A549 (cell line): ENCODE data around the gene CNTN4. TPM values are rescaled to one million over a fixed set of nuclear protein-coding genes. Genes with fewer than 3 reads are reported as not detected.

Source experiments
- ATAC-seq, 2 experiments: fragments of 200-7000 bp in 1 of 2; fragments of >200 bp in 1 of 2; cut with Nextera tagmentation in 1 of 2; cut with Tn5 transposase in 1 of 2; 3 replicates each; pipeline versions ENCODE4 v1.8.0 to v1.9.1; 2018 to 2020; ENCODE audit warnings: mild to moderate bottlenecking in 1 of 2, moderate library complexity in 1 of 2
- CTCF ChIA-PET: fragments of 300-600 bp; sonication (Branson Sonifier 250); formaldehyde crosslinking; extraction: SDS; loops from one replicate; lab custom pipeline; 2021; ENCODE audit warnings: antibody characterized with exemption, inconsistent platforms; lab: Yijun Ruan, JAX
- POLR2A ChIA-PET: fragments of 350-600 bp; formaldehyde crosslinking; extraction: SDS; loops from one replicate; lab custom pipeline; 2021; ENCODE audit warnings: antibody characterized with exemption, inconsistent platforms; lab: Yijun Ruan, JAX
- DNase-seq, 2 experiments: peaks; one replicate each; pipeline versions ENCODE4 v3.0.0 to v3.0.0-alpha.2; 2011 to 2016; ENCODE audit warnings: low read depth in 1 of 2, low spot score in 1 of 2
- FAIRE-seq: peaks from 2 replicates; lab custom pipeline; 2011; peaks lifted over from hg19 to GRCh38; lab: Jason Lieb, UNC
- H3K27ac ChIP-seq, 2 experiments: fragments of >200 bp; sonication (Bioruptor Twin); formaldehyde crosslinking; 3 replicates each; pipeline ENCODE4 v1.5.1; 2016 to 2017
- H3K4me1 ChIP-seq: fragments of >200 bp; sonication (Bioruptor Twin); formaldehyde crosslinking; 3 replicates; pipeline ENCODE4 v1.6.1; 2016
- H3K4me2 ChIP-seq: fragments of >200 bp; sonication (Bioruptor Twin); formaldehyde crosslinking; 3 replicates; pipeline ENCODE4 v1.6.1; 2016
- H3K4me3 ChIP-seq: fragments of >200 bp; sonication (Bioruptor Twin); formaldehyde crosslinking; 3 replicates; pipeline ENCODE4 v1.5.1; 2016
- H3K9me3 ChIP-seq: fragments of >200 bp; sonication (Bioruptor Twin); formaldehyde crosslinking; 3 replicates; pipeline ENCODE4 v1.6.1; 2016
- BHLHE40 ChIP-seq: IDR thresholded peaks from 2 replicates; pipeline ENCODE4 v1.6.1; 2012; ENCODE audit warnings: low read depth, low read length, inconsistent platforms
- EHF ChIP-seq: fragments of 250-450 bp; sonication (Bioruptor Pico); IDR thresholded peaks from 2 replicates; pipeline ENCODE4 v1.5.0; 2020; ENCODE audit warnings: mild to moderate bottlenecking
- ELK1 ChIP-seq: fragments of 150-350 bp; IDR thresholded peaks from 2 replicates; pipeline ENCODE4 v1.6.1; 2014; ENCODE audit warnings: low read depth, mild to moderate bottlenecking, low read length
- FOSL2 ChIP-seq, 2 experiments: fragments of 450-650 bp in 1 of 2; fragments of >200 bp in 1 of 2; sonication (Bioruptor Twin) in 1 of 2; formaldehyde crosslinking; IDR thresholded peaks; 2 replicates each; pipeline versions ENCODE4 v1.5.0 to v1.6.1; 2016 to 2020; ENCODE audit warnings: mild to moderate bottlenecking in 1 of 2, moderate library complexity in 1 of 2
- HES2 ChIP-seq: fragments of >200 bp; sonication (Bioruptor Twin); formaldehyde crosslinking; IDR thresholded peaks from 2 replicates; pipeline ENCODE4 v1.6.1; 2016
- HEYL ChIP-seq: fragments of 250-450 bp; sonication (Bioruptor Pico); IDR thresholded peaks from 2 replicates; pipeline ENCODE4 v1.8.0; 2021; ENCODE audit warnings: mild to moderate bottlenecking, moderate library complexity
- HOXB13 ChIP-seq: fragments of 250-450 bp; sonication (Bioruptor Pico); IDR thresholded peaks from 2 replicates; pipeline ENCODE4 v1.5.0; 2020; ENCODE audit warnings: low read depth, mild to moderate bottlenecking, moderate library complexity
- HOXB5 ChIP-seq: fragments of 250-450 bp; sonication (Bioruptor Pico); IDR thresholded peaks from 2 replicates; pipeline ENCODE4 v1.5.0; 2020; ENCODE audit warnings: mild to moderate bottlenecking, moderate library complexity
- MAFK ChIP-seq: fragments of 450-650 bp; IDR thresholded peaks from 2 replicates; pipeline ENCODE4 v1.6.1; 2014; ENCODE audit not compliant: partially characterized antibody
- MYC ChIP-seq: IDR thresholded peaks from 2 replicates; pipeline ENCODE4 v1.6.1; 2012; ENCODE audit warnings: mild to moderate bottlenecking, inconsistent platforms, low read length, improper control_type of control experiment, borderline replicate concordance
- NPAS2 ChIP-seq: fragments of 250-450 bp; sonication (Bioruptor Pico); IDR thresholded peaks from 2 replicates; pipeline ENCODE4 v1.8.0; 2022; ENCODE audit warnings: mild to moderate bottlenecking, moderate library complexity, borderline replicate concordance
- PHF8 ChIP-seq: fragments of 200-600 bp; sonication (generic); IDR thresholded peaks from 2 replicates; pipeline ENCODE4 v1.6.1; 2016; ENCODE audit warnings: low read depth, mild to moderate bottlenecking, antibody characterized with exemption, moderate library complexity, borderline replicate concordance
- POLR2A ChIP-seq: IDR thresholded peaks from 2 replicates; pipeline ENCODE4 v1.6.1; 2012; ENCODE audit warnings: mild to moderate bottlenecking, low read length
- POLR2AphosphoS2 ChIP-seq: conservative IDR thresholded peaks from 2 replicates; pipeline ENCODE4 v1.6.1; 2012; ENCODE audit warnings: low read length, improper control_type of control experiment, inconsistent platforms
- REST ChIP-seq: fragments of 200-600 bp; sonication (generic); IDR thresholded peaks from 2 replicates; pipeline ENCODE4 v1.6.1; 2016; ENCODE audit warnings: antibody characterized with exemption, mild to moderate bottlenecking, moderate library complexity
- RNF2 ChIP-seq: fragments of 200-600 bp; sonication (generic); IDR thresholded peaks from 2 replicates; pipeline ENCODE4 v1.6.1; 2016; ENCODE audit warnings: low read depth, mild to moderate bottlenecking, antibody characterized with exemption, moderate library complexity, borderline replicate concordance
- SMC3 ChIP-seq: fragments of >200 bp; sonication (Bioruptor Twin); formaldehyde crosslinking; IDR thresholded peaks from 3 replicates; pipeline ENCODE4 v1.6.1; 2018; ENCODE audit warnings: inconsistent platforms
- ZC3H11A ChIP-seq: fragments of 450-650 bp; IDR thresholded peaks from 2 replicates; pipeline ENCODE4 v1.6.1; 2014; ENCODE audit warnings: antibody characterized with exemption, mild to moderate bottlenecking
- WGBS: methylation state at CpG from one replicate; pipeline ENCODE4 v1.1.6; 2017; ENCODE audit errors: missing lambda C conversion rate; 5-methylcytosine and 5-hydroxymethylcytosine counted together
- polyA plus RNA-seq, 4 experiments: library from polyadenylated mRNA; depleted of rRNA in 3 of 4; stranded (reverse); fragments of >200 nt; fragmentation: RNase III in 1 of 4; extraction: RNeasy Plus Mini Kit Qiagen cat#74134 plus additional on column Dnase treatment in 1 of 4; gene quantifications; 2 replicates in 3 of 4; 3 replicates in 1 of 4; pipeline ENCODE4 v1.2.3, GENCODE V29; 2011 to 2017
- TF ChIP-seq, protein P1 (sequence below): fragments of 450-650 bp; IDR thresholded peaks from 2 replicates; pipeline ENCODE4 v1.6.1; 2014; ENCODE audit warnings: antibody characterized with exemption
- TF ChIP-seq, protein P2 (sequence below): IDR thresholded peaks from 2 replicates; pipeline ENCODE4 v1.6.1; 2012; ENCODE audit warnings: low read depth, borderline replicate concordance
- TF ChIP-seq, protein P3 (sequence below): fragments of >200 bp; sonication (Bioruptor Twin); formaldehyde crosslinking; IDR thresholded peaks from 3 replicates; pipeline ENCODE4 v1.5.1; 2016

Gene CNTN4
- polyA plus RNA-seq, 2 of the 4 experiments (the other 2 are of a cell fraction): 0.03 TPM; not detected in 1

GRCh38 chr3:3015185-3016089, 916.8 kb downstream of the CNTN4 start (continued):
- TF ChIP-seq, protein P1, sequence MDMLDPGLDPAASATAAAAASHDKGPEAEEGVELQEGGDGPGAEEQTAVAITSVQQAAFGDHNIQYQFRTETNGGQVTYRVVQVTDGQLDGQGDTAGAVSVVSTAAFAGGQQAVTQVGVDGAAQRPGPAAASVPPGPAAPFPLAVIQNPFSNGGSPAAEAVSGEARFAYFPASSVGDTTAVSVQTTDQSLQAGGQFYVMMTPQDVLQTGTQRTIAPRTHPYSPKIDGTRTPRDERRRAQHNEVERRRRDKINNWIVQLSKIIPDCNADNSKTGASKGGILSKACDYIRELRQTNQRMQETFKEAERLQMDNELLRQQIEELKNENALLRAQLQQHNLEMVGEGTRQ: no peak
- TF ChIP-seq HES2 (no peak), REST (peak; percentile 46; the same call in 1 of the 2 replicates), HOXB13 (no peak), HOXB5 (CRISPR knock-in tag) (no peak), PHF8 (no peak), FOSL2 (IDR thresholded peaks at IDR 0.05) (no peak), FOSL2 (CRISPR knock-in tag; IDR thresholded peaks at IDR 0.05) (no peak), SMC3 (peak; percentile 36; the same call in 1 of the 3 replicates), ELK1 (no peak), EHF (CRISPR knock-in tag) (no peak), POLR2A (no peak), HEYL (CRISPR knock-in tag) (no peak), BHLHE40 (no peak), MAFK (peak; percentile 94), ZC3H11A (no peak), POLR2AphosphoS2 (no peak)
- TF ChIP-seq, protein P2, sequence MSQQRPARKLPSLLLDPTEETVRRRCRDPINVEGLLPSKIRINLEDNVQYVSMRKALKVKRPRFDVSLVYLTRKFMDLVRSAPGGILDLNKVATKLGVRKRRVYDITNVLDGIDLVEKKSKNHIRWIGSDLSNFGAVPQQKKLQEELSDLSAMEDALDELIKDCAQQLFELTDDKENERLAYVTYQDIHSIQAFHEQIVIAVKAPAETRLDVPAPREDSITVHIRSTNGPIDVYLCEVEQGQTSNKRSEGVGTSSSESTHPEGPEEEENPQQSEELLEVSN: no peak
- TF ChIP-seq, protein P3, sequence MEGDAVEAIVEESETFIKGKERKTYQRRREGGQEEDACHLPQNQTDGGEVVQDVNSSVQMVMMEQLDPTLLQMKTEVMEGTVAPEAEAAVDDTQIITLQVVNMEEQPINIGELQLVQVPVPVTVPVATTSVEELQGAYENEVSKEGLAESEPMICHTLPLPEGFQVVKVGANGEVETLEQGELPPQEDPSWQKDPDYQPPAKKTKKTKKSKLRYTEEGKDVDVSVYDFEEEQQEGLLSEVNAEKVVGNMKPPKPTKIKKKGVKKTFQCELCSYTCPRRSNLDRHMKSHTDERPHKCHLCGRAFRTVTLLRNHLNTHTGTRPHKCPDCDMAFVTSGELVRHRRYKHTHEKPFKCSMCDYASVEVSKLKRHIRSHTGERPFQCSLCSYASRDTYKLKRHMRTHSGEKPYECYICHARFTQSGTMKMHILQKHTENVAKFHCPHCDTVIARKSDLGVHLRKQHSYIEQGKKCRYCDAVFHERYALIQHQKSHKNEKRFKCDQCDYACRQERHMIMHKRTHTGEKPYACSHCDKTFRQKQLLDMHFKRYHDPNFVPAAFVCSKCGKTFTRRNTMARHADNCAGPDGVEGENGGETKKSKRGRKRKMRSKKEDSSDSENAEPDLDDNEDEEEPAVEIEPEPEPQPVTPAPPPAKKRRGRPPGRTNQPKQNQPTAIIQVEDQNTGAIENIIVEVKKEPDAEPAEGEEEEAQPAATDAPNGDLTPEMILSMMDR: peak; percentile 48
- TF ChIP-seq, all 56 proteins: peak for 5

DNA sequence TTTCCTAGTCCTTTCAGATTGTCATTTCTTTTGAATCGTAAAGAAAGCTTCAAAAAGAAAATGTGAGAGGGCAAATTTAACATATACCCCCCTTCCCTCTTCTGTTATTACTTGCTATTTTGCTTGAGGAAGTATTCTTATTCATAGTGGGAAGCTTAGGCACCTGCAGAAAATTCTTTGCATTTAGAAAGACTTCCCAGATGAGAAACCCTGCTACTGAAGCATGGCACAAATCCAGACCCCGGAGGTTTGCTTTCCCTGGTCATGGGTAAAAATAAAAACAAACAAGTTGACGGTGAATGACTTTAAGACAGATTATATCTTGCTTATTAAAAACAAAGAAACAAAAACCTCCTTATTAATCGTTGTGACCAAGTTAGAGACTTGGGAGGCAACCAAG, 917.6 kb downstream of the CNTN4 start:
- ChIA-PET POLR2A (no interaction called here), CTCF (interaction anchor here (1.2 to 1.4 kb wide), 2 partner anchors 9 to 13 kb away, joined by 3 to 4 read pairs; no protein-coding TSS in a partner anchor)
- H3K9me3 ChIP-seq: no peaks in the 10 kb centered on the region
- no peak overlapping the region for H3K27ac ChIP-seq
- TF ChIP-seq RNF2 (no peak), NPAS2 (CRISPR knock-in tag) (no peak), MYC (no peak), REST (no peak)
- DNase-seq (no peak), ATAC-seq (no peak), FAIRE-seq (no peak)
- no peaks in the 10 kb centered on the region for H3K4me1 ChIP-seq
- H3K4me2 ChIP-seq: no peak overlapping the region
- no peak overlapping the region for H3K4me3 ChIP-seq
- WGBS: 16% methylated on average over 4 of the region's 4 CpGs
